ENCODE results near the gene RPL39L. TPM values are rescaled to one million over a fixed set of nuclear protein-coding genes. Genes with fewer than 3 reads are reported as not detected.

The RPL39L gene
- total and polyA plus RNA-seq, 2 of the 13 experiments (the other 11 are each of a cell fraction or from before 2014, with no cell fraction given): not detected

DNA sequence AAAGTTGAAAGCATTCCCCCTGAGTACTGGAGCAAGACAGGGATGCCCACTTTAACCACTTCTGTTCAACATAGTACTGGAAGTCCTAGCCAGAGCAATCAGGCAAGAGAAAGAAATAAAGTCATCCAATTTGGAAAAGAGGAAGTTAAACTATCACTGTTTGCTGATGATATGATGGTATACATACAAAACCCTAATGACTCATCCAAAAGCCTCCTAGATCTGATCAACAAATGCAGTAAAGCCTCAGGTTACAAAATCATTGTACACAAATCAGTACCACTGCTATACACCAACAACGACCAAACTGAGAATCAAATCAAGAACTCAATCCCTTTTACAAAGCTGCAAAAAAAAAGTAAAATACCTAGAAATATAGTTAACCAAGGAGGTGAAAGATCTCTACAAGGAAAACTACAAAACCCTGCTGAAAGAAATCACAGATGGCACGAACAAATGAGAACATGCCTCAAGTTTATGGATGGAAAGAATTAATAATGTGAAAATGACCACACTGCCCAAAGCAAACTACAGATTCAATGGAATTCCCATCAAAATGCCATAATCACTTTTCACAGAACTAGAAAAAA lies 40.3 kb downstream of the RPL39L start:
- H3K4me3 ChIP-seq (replicated peaks in 1 of 3; ENCODE audit: insufficient read depth in 1 of 3, low read depth in 2 of 3, low read length in 3 of 3): no peak overlapping the region
- in situ Hi-C loops (cut with HindIII; ENCODE audit: extremely low pct_ligation_motif_present, low pct_unique_long_range_greater_than_20kb): no loop called here
- FAIRE-seq (no peak), DNase-seq (ENCODE audit: low spot score) (no peak), ATAC-seq (no peak)
- H4K20me1 ChIP-seq (ENCODE audit: insufficient read depth, low read length): no peaks in the 10 kb centered on the region
- TF ChIP-seq JUND (CRISPR knock-in tag; IDR thresholded peaks at IDR 0.05) (no peak), AGO1 (IDR thresholded peaks at IDR 0.05; ENCODE audit: low read depth, low read length, poor library complexity, severe bottlenecking) (no peak), RAD51 (IDR thresholded peaks at IDR 0.05; ENCODE audit: borderline replicate concordance) (no peak), CCAR2 (optimal IDR thresholded peaks at IDR 0.05; ENCODE audit: low read depth, low read length) (no peak), ZNF256 (CRISPR knock-in tag; conservative IDR thresholded peaks at IDR 0.05) (no peak), SETDB1 (CRISPR knock-in tag; IDR thresholded peaks at IDR 0.05; ENCODE audit: borderline replicate concordance) (no peak), YY1 (IDR thresholded peaks at IDR 0.05; ENCODE audit: insufficient read depth, insufficient replicate concordance, low read depth, low read length) (no peak), RNF2 (conservative IDR thresholded peaks at IDR 0.05; ENCODE audit: low read depth) (no peak), MXD4 (CRISPR knock-in tag; IDR thresholded peaks at IDR 0.05) (no peak), HCFC1 (IDR thresholded peaks at IDR 0.05; ENCODE audit: low read depth, low read length) (no peak)
- TF ChIP-seq, protein P1, sequence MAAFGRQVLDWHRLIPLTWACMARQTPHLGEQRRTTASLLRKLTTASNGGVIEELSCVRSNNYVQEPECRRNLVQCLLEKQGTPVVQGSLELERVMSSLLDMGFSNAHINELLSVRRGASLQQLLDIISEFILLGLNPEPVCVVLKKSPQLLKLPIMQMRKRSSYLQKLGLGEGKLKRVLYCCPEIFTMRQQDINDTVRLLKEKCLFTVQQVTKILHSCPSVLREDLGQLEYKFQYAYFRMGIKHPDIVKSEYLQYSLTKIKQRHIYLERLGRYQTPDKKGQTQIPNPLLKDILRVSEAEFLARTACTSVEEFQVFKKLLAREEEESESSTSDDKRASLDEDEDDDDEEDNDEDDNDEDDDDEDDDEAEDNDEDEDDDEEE (CRISPR knock-in tag; IDR thresholded peaks at IDR 0.05): no peak
- TF ChIP-seq, protein P2, sequence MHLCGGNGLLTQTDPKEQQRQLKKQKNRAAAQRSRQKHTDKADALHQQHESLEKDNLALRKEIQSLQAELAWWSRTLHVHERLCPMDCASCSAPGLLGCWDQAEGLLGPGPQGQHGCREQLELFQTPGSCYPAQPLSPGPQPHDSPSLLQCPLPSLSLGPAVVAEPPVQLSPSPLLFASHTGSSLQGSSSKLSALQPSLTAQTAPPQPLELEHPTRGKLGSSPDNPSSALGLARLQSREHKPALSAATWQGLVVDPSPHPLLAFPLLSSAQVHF (CRISPR knock-in tag; IDR thresholded peaks at IDR 0.05): no peak
- POLR2A ChIA-PET: no interaction called here
- H3K36me3 ChIP-seq (replicated peaks in 1 of 2; ENCODE audit: control insufficient read depth in 1 of 2, insufficient read depth in 2 of 2, low read length in 2 of 2): no peaks in the 10 kb centered on the region
- no peak overlapping the region for H3K4me2 ChIP-seq (ENCODE audit: low read depth, low read length)
- H3K27me3 ChIP-seq (ENCODE audit: control insufficient read depth in 1 of 2, insufficient read depth in 2 of 2, low read length in 2 of 2): peaks cover 0 to 5% of the 10 kb centered on the region in 2 experiments; a peak in 1 of 5 replicates
- no peak overlapping the region for H3K9ac ChIP-seq (ENCODE audit: insufficient read depth, low read depth, low read length)
- CTCF ChIA-PET (ENCODE audit: low intra/inter-chr PET ratio, low total read pairs): no interaction called here
- no peak overlapping the region for H2AFZ ChIP-seq (ENCODE audit: low read length)
- WGBS (ENCODE audit: low lambda C conversion rate): 0% methylated on average over 2 of the region's 2 CpGs
- no peak overlapping the region for H3K27ac ChIP-seq (ENCODE audit: extremely low read length, insufficient read depth, low read length)
- intact Hi-C loops (cut with micrococcal nuclease; ENCODE audit: unreplicated experiment): no loop called here
- no peaks in the 10 kb centered on the region for H3K9me3 ChIP-seq (ENCODE audit: low read length)
- no TSS peak for BruUV-seq (replicated peaks)
- H3K4me1 ChIP-seq (ENCODE audit: insufficient read depth, low read length): peaks cover 17% of the 10 kb centered on the region
- H3K79me2 ChIP-seq (ENCODE audit: insufficient read depth, low read length): no peaks in the 10 kb centered on the region

Measured in HepG2 (cell line).